GM21367 (cell line): ENCODE data around the gene C1QTNF6.

Experiments
- ATAC-seq: cut with Tn5 transposase; IDR thresholded peaks from one replicate; pipeline ENCODE4 v1.9.1; 2021; ENCODE audit not compliant: unreplicated experiment

C1QTNF6 gene

GRCh38 chr22:37224757-37225420, 36.8 kb upstream of the C1QTNF6 start:
- ATAC-seq: no peak

GRCh38 chr22:37223965-37224551, 36.0 kb upstream of the C1QTNF6 start:
- ATAC-seq: no peak

DNA sequence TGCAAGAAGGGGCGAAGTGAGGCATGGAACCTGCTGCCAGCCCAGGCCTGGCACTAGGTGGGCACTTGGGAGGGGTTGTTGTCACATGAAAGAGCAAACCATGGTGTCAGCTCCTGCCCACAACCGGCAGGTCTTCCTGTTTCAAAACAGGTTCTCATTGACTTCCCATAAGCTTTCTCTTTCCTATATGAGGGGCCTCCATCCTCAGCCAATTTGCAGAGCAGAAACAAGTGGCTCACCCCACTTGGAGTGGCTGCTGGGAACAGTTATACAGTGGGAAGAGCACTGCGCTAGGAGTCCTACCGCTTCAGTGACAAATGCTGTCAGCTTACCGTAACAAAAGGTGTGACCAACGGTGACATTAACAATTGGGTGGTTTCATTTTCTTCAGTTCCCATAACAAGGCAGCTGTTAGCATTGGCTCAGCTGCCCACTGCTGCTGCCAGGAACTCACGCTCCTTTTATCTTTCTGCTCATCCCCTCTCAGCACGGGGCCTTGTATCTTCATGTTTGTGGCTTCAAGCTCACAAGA, 34.5 kb upstream of the C1QTNF6 start:
- ATAC-seq: no peak

DNA sequence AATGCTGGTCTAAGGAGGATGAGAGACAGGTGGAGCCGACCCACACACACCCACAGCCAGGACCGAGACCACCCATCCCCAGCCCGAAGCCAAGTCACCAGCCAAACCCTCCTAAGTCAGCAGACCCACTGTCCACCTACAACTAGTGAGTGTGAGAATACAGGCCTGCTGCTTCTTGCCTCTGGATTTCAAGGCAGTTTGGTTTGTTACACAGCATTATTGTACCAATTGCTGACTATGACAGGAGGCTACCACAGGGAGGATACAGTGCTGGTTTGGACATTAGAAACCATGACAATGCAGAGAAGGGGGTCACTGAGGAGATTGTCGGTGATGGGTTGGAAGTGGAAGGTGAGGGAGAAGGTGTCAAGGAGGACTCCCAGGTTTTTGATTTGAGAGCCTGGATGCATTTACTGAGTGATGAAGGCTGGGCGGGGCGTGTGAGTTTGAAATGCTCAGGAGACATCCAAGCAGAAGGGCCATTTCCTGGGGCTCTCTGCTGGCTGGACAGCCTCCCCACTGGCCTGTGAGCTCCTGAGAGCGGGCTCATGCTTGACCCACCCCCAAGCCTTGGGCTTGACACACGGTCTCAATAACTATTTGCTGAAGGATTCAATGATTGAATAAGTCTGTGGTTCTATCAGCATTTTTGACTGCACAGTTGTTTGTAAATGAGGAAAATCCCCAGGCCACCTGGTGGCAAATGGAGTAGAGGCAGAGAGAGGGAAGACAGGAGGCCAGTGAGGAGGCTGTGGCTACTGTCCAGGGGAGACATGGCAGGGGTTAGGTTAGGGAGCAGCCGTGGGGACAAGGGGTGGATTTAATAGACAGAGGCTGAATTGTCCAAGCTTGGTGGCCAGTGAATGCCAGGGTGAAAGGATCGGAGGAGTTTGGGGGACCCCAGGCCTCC, 33.6 kb upstream of the C1QTNF6 start:
- no peak for ATAC-seq

- no peak for ATAC-seq
Measured at GRCh38 chr22:37220543-37220981, 32.5 kb upstream of the C1QTNF6 start.

DNA sequence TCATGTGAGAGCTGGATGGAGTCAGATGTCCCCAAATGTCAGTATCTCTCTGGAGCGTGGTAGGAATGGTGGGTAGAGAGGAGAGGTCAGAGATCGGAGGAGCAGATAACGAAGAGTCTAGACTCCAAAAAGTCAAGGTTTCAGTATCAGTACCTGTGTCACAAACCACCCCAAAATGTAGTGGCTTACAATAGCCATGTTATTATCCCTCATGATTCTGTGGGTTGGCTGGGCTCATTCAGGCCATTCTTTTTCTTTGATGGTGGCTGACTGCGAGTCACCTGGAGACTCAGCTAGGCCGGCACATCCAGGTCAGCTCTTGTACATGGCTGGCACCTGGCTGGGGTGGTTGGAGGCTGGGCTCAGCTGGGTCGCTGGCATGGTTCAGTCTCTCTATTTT, 31.5 kb upstream of the C1QTNF6 start:
- no peak for ATAC-seq

DNA sequence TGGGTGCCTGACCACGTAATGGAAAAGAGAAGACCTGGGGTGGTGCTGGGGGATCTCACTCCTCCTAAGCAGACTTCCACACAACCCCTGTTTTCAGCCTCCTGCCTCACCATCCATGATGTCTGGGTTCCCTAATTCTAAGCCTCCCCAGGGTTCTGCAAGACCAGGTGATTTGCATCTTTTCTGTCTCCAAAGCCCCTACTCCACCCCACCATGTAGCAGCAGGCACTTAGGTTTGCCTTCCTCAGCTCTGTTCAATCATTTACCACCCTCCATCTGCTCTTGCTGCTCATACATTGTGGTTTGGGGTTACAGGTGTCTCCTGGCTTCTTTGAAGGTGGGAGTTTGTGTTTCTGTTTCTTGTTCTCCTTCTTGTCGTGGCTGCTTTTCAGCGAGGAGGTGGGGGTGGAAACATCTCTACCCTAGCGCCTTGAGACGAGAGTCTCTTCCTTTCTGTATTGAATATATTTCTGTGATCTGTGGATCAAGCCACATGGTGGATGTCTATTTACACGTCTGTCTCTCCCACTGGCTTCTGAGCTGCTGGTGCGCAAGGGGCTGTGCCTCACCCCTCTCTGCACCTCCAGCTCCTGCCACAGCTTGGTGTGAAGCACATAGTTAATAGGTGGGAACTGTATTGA, 30.8 kb upstream of the C1QTNF6 start:
- ATAC-seq: peak; percentile 49

GRCh38 chr22:37218399-37218770, 30.3 kb upstream of the C1QTNF6 start:
- ATAC-seq: no peak

GRCh38 chr22:37215890-37216289, 27.8 kb upstream of the C1QTNF6 start:
- no peak for ATAC-seq

- no peak for ATAC-seq
Measured at GRCh38 chr22:37214731-37215030, 26.6 kb upstream of the C1QTNF6 start.

DNA sequence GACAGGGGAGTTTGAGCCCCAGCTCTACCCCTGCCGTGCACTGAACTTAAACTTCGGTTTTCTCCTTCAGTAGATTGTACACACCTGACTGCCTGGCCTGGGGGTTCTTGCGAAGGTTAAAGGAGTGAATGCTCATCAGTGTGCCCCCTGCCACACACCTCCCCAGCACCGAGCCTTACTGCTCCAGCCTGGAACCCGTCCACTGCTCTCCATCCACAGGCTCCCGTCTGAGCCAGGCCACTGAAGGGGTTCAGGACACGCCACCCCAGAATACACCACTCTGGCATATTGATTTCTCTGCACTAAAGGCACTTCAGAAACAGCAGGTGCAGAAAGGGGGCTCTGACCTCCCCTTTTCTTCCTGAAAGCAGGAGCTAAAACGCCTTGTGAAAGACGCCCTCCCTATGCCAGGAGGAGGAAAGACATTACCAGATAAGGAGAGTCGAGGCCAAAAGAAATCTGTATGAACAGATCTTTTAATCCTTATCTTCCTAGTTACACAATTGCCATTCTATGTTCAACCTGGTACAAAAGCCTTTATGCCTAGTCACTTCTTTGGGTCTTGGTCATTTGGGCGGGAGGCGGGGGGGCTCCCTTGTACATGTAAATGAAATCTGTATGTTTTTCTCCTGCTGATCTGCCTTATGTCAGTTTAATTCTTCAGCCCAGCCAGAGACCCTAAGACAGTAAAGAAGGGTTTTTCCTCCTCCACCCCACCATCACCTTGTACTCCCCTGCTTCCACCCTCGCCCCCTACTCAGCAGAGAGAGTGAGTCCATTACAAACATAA, 26.1 kb upstream of the C1QTNF6 start:
- ATAC-seq: no peak

DNA sequence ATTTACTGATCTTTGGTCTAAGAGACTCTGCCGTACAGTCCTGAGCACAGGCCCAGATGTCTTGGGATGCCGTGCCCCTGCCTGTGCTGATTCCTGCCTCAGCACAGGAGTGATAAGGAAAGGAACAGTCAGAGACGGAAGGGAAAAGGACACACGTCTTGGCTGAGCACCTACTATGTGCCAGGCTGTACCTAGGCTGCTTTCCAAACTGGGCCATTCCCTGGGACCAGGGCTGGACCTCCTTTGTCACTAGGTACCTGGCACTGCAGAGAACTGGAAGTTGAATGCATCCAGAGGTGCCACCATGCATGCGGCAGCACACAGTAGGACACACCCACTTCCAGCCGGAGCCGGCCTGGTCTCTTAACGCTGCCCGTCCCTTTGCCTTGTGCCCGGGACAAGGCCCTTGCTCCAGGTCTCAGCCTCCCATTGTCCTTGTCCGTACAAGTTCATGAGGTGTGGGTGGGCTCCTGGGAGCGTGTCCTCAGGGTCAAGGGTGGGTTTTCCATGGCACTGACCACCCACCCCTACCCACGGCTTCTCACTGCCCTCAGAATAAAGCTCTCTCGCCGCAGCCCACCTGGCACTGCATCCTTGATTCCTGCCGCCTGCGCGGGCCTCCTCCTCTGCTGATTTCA, 25.3 kb upstream of the C1QTNF6 start:
- no peak for ATAC-seq

- no peak for ATAC-seq
Measured at GRCh38 chr22:37212174-37212906, 24.3 kb upstream of the C1QTNF6 start, which contains the start of gene SSTR3. SSTR3 (minus strand) TSS chr22:37212477; CDS start chr22:37207803, 4,674 bp downstream.

DNA sequence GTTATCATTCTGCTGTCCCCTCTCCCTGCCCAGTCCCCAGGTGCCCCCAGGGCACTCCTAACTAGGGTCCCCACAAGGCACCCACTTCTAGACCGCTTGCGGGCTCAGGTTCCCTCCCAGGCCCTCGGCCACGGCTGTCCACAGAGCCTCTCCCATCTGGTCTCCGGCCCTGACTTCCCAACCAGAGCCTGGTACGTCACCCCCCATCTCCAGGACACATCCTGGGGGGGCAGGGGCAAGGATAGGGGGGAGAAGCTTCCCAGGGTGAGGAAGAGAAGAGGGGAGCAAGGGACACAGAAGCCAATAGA, 23.8 kb upstream of the C1QTNF6 start:
- ATAC-seq: no peak

- no peak for ATAC-seq
Measured at GRCh38 chr22:37211075-37211865, 23.2 kb upstream of the C1QTNF6 start.

- no peak for ATAC-seq
Measured at GRCh38 chr22:37210041-37210803, 22.2 kb upstream of the C1QTNF6 start.

GRCh38 chr22:37209140-37209845, 21.2 kb upstream of the C1QTNF6 start:
- ATAC-seq: no peak
